ENCODE data around the gene ADPRHL1.

- TF ChIP-seq, protein P1, sequence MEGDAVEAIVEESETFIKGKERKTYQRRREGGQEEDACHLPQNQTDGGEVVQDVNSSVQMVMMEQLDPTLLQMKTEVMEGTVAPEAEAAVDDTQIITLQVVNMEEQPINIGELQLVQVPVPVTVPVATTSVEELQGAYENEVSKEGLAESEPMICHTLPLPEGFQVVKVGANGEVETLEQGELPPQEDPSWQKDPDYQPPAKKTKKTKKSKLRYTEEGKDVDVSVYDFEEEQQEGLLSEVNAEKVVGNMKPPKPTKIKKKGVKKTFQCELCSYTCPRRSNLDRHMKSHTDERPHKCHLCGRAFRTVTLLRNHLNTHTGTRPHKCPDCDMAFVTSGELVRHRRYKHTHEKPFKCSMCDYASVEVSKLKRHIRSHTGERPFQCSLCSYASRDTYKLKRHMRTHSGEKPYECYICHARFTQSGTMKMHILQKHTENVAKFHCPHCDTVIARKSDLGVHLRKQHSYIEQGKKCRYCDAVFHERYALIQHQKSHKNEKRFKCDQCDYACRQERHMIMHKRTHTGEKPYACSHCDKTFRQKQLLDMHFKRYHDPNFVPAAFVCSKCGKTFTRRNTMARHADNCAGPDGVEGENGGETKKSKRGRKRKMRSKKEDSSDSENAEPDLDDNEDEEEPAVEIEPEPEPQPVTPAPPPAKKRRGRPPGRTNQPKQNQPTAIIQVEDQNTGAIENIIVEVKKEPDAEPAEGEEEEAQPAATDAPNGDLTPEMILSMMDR (IDR thresholded peaks at IDR 0.05) = no peak
- TF ChIP-seq ZFX (IDR thresholded peaks at IDR 0.05; ENCODE audit: borderline replicate concordance) = no peak
Measured at GRCh38 chr13:113464476-113464875, 11.2 kb upstream of the ADPRHL1 start.

Measured in 22Rv1 (cell line).